ENCODE results near the gene STYX.

STYX gene

DNA sequence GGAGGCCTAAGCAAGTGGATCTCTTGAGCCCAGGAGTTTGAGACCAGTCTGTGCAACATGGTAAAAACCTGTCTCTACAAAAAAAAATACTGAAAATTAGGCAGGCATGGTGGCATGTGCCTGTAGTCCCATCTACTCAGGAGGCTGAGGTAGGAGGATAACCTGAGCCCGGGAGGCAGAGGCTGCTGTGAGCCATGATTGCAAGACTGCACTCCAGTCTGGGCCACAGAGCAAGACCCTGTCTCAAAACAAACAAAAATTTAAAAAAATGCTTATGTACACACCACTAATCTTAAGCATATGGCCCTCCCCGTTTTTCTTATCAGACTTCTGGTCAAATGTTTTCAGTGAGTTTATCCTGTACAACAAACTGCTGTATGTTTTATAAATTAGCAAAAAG is 63.1 kb downstream of the STYX start:
- no peak for FAIRE-seq
- DNase-seq (ENCODE audit: insufficient read length, low spot score), result no peak
- TF ChIP-seq PAX5 (IDR thresholded peaks at IDR 0.05; ENCODE audit: insufficient read depth, low read length, severe bottlenecking) (no peak), POLR2AphosphoS5 (IDR thresholded peaks at IDR 0.05; ENCODE audit: low read depth, low read length) (no peak), POLR2A (IDR thresholded peaks at IDR 0.05; ENCODE audit: low read depth, low read length) (no peak), POU2F2 (IDR thresholded peaks at IDR 0.05; ENCODE audit: low read depth, low read length) (no peak), SPI1 (IDR thresholded peaks at IDR 0.05; ENCODE audit: low read depth, low read length) (no peak), TAF1 (IDR thresholded peaks at IDR 0.05; ENCODE audit: low read depth, low read length) (no peak)

DNA sequence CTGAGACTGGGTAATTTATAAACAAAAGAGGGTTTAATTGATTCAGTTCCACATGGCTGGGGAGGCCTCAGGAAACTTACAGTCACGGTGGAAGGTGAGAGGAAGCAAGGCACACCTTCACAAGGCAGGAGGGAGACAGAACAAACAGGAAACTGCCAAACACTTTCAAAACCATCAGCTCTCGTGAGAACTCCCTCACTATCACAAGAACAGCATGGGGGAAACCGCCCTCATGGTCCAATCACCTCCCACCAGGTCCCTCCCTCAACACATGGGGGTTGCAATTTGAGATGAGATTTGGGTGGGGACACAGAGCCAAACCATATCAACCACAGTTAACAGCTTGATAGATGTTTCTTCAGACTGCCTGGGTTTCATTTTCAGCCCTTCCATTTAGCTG is 67.7 kb downstream of the STYX start:
- DNase-seq (ENCODE audit: insufficient read length, low spot score), result no peak
- no peak for FAIRE-seq
- TF ChIP-seq PAX5 (IDR thresholded peaks at IDR 0.05; ENCODE audit: insufficient read depth, low read length, severe bottlenecking), result no peak
- no peak for TF ChIP-seq TAF1 (IDR thresholded peaks at IDR 0.05; ENCODE audit: low read depth, low read length)
- no peak for TF ChIP-seq SPI1 (IDR thresholded peaks at IDR 0.05; ENCODE audit: low read depth, low read length)
- no peak for TF ChIP-seq POLR2AphosphoS5 (IDR thresholded peaks at IDR 0.05; ENCODE audit: low read depth, low read length)
- no peak for TF ChIP-seq POLR2A (IDR thresholded peaks at IDR 0.05; ENCODE audit: low read depth, low read length)
- TF ChIP-seq POU2F2 (IDR thresholded peaks at IDR 0.05; ENCODE audit: low read depth, low read length), result no peak

DNA sequence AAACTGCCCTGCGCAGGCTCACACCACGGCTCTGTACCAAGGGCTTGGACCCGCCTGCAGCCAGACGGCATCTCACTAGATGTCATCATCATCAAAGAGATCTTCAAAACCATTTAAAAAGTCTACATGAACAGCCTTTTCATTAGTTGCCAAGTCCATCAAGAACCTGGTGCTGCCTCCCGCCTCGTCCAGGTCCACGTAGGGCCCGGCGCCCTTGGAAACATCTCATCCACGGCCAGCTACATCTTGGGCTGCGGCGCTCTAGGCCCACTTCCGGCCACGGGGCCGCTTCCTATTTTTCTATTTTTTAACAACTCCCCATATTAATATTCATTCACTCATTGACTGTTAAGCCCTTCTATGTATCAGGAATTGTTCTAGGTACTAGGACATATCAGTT is 68.9 kb downstream of the STYX start:
- TF ChIP-seq PAX5 (IDR thresholded peaks at IDR 0.05; ENCODE audit: insufficient read depth, low read length, severe bottlenecking) (no peak), SPI1 (IDR thresholded peaks at IDR 0.05; ENCODE audit: low read depth, low read length) (no peak), POLR2A (IDR thresholded peaks at IDR 0.05; ENCODE audit: low read depth, low read length) (no peak), TAF1 (IDR thresholded peaks at IDR 0.05; ENCODE audit: low read depth, low read length) (no peak), POU2F2 (IDR thresholded peaks at IDR 0.05; ENCODE audit: low read depth, low read length) (no peak), POLR2AphosphoS5 (IDR thresholded peaks at IDR 0.05; ENCODE audit: low read depth, low read length) (no peak)
- DNase-seq (ENCODE audit: insufficient read length, low spot score) (no peak), FAIRE-seq (no peak)

DNA sequence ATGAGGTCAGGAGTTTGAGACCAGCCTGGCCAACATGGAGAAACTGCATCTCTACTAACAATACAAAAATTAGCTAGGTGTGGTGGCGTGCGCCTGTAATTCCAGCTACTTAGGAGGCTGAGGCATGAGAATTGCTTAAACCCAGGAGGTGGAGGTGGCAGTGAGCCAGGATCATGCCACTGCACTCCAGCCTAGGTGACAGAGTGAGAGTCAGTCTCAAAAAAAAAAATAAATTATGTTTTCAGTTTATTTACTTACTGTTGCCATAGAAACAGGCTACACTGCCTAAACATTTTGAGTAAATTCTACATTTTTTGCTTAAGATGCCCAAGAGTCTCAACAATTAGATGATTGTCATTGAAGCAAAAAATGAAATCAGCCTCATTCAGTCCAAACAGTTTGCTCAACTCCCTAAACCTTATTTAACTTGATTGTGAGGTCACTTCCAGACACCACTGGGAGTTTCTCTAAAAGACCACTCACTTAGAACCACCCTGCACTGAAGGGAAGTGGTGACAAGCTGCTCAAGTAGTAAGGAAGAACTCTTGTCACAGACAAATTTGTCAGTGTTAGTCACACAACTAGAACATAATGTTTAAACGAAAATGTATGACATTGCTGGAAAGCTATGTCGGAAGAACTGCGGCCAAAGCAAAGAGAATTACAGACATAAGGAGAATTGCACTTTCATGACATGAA is 71.2 kb downstream of the STYX start:
- no peak for DNase-seq (ENCODE audit: insufficient read length, low spot score)
- TF ChIP-seq SPI1 (IDR thresholded peaks at IDR 0.05; ENCODE audit: low read depth, low read length) (peak; percentile 28; the same call in 1 of the 2 replicates), PAX5 (IDR thresholded peaks at IDR 0.05; ENCODE audit: insufficient read depth, low read length, severe bottlenecking) (no peak), POU2F2 (IDR thresholded peaks at IDR 0.05; ENCODE audit: low read depth, low read length) (no peak), POLR2A (IDR thresholded peaks at IDR 0.05; ENCODE audit: low read depth, low read length) (no peak)
- FAIRE-seq, result no peak

DNA sequence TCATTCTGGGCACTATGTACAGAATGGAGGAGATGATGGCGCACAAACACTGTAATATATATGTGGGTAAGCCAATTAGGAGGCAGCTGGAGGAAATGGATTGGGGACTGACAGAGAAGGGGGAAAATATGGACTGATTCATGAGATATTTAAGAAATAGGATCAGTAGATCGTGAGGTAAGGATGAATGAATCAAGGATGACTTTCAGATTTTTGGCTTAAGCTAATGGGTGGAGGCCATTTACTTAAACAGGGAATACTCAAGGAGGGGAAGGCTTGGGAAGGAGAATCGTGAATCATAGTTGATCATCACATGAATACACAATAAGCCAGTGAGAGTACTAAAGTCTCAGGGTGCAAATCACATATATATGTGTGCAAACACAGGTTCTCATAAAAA is 72.6 kb downstream of the STYX start:
- FAIRE-seq (no peak), DNase-seq (ENCODE audit: insufficient read length, low spot score) (no peak)
- no peak for TF ChIP-seq SPI1 (IDR thresholded peaks at IDR 0.05; ENCODE audit: low read depth, low read length)
- TF ChIP-seq POU2F2 (IDR thresholded peaks at IDR 0.05; ENCODE audit: low read depth, low read length), result no peak
- no peak for TF ChIP-seq TAF1 (IDR thresholded peaks at IDR 0.05; ENCODE audit: low read depth, low read length)
- no peak for TF ChIP-seq PAX5 (IDR thresholded peaks at IDR 0.05; ENCODE audit: insufficient read depth, low read length, severe bottlenecking)
- no peak for TF ChIP-seq POLR2A (IDR thresholded peaks at IDR 0.05; ENCODE audit: low read depth, low read length)
- TF ChIP-seq POLR2AphosphoS5 (IDR thresholded peaks at IDR 0.05; ENCODE audit: low read depth, low read length), result no peak

DNA sequence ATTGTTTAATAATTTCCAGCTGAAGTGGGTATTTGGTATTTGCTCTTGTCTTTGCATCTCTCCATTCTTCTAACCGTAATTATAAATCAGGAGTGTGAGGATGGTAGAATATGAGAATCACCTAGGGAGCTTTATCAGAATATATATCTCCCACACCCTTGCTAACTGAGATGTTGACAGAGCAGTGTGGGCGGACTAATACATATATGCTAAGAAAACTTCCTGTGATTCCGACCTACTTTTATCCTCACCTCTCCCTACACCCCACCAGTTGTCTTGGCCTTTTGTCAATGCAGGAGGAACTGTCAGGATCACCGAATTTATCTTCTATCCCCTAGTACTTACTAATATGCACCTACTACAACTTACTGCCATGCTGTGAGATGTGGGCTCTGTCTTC is 76.1 kb downstream of the STYX start:
- DNase-seq (ENCODE audit: insufficient read length, low spot score) (no peak), FAIRE-seq (no peak)
- TF ChIP-seq TAF1 (IDR thresholded peaks at IDR 0.05; ENCODE audit: low read depth, low read length) (no peak), PAX5 (IDR thresholded peaks at IDR 0.05; ENCODE audit: insufficient read depth, low read length, severe bottlenecking) (no peak), POLR2A (IDR thresholded peaks at IDR 0.05; ENCODE audit: low read depth, low read length) (no peak), POLR2AphosphoS5 (IDR thresholded peaks at IDR 0.05; ENCODE audit: low read depth, low read length) (no peak), SPI1 (IDR thresholded peaks at IDR 0.05; ENCODE audit: low read depth, low read length) (no peak), POU2F2 (IDR thresholded peaks at IDR 0.05; ENCODE audit: low read depth, low read length) (no peak)

DNA sequence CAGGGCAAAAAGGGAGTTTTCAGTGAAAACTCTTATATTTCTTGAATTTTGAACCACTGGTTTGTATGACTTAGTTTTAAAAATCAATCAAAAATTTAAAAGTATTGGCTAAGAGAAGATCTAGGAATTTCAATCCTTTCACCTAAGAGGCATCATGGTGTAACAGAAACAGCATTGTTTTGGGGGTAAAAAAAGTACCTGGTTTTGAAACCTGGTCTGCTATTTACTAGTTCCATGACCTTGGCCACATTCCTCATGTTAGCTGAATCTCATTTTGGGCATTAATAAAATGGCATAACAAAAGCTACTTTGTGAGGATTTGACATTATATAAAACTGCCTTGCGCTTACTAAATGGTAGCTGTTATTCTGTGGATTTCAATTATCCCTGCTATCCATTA is 78.1 kb downstream of the STYX start:
- no peak for FAIRE-seq

DNA sequence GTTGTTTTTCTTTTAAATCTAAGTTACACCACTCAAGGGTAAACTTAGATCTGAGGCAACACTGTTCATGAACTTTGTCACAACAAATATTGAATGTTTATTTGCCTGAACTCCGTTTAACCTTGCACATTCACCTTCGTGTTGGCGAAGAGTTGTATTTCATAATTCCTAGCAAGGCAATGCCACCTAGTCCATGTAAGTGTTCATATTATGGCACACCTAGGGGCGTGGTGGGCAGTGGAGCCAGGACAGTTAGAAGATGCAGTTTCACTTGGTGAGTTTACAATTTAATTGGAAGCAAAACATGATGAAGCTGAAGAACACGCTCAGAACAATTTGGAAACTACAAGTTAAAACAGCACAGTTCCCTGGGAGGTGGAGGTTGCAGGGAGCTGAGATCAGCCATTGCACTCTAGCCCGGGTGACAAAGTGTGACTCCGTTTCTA is 91.9 kb downstream of the STYX start:
- no peak for TF ChIP-seq POLR2AphosphoS5 (IDR thresholded peaks at IDR 0.05; ENCODE audit: low read depth, low read length)
- TF ChIP-seq POU2F2 (IDR thresholded peaks at IDR 0.05; ENCODE audit: low read depth, low read length), result no peak
- TF ChIP-seq PAX5 (IDR thresholded peaks at IDR 0.05; ENCODE audit: insufficient read depth, low read length, severe bottlenecking), result no peak
- DNase-seq (ENCODE audit: insufficient read length, low spot score), result no peak

More for the DNA sequence above, 78.1 kb downstream of the STYX start:
- TF ChIP-seq SPI1 (IDR thresholded peaks at IDR 0.05; ENCODE audit: low read depth, low read length), result no peak
- no peak for TF ChIP-seq POU2F2 (IDR thresholded peaks at IDR 0.05; ENCODE audit: low read depth, low read length)
- TF ChIP-seq PAX5 (IDR thresholded peaks at IDR 0.05; ENCODE audit: insufficient read depth, low read length, severe bottlenecking), result no peak
- TF ChIP-seq POLR2A (IDR thresholded peaks at IDR 0.05; ENCODE audit: low read depth, low read length), result no peak
- no peak for TF ChIP-seq TAF1 (IDR thresholded peaks at IDR 0.05; ENCODE audit: low read depth, low read length)
- TF ChIP-seq POLR2AphosphoS5 (IDR thresholded peaks at IDR 0.05; ENCODE audit: low read depth, low read length), result no peak
- DNase-seq (ENCODE audit: insufficient read length, low spot score), result no peak

DNA sequence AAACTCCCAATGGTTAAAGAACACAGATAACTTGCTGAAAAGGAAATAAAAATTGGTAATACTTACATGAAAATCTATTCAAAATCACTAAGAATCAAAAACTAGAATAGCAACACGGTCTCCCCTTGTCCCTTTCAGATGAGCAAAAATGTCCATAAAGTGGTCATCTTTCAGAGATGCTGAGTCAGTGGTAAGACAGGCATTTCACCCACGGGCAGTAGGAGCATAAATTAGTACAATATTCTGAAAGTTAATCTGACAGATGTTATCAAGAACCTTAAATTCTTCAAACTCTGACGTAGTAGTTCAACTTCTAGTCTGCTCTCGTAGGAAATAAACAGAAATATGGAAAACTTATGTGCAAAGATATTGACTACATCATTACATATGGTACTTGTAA is 94.5 kb downstream of the STYX start:
- DNase-seq (ENCODE audit: insufficient read length, low spot score), result no peak
- no peak for FAIRE-seq
- TF ChIP-seq SPI1 (IDR thresholded peaks at IDR 0.05; ENCODE audit: low read depth, low read length), result no peak
- no peak for TF ChIP-seq PAX5 (IDR thresholded peaks at IDR 0.05; ENCODE audit: insufficient read depth, low read length, severe bottlenecking)
- no peak for TF ChIP-seq POLR2AphosphoS5 (IDR thresholded peaks at IDR 0.05; ENCODE audit: low read depth, low read length)
- no peak for TF ChIP-seq TAF1 (IDR thresholded peaks at IDR 0.05; ENCODE audit: low read depth, low read length)
- no peak for TF ChIP-seq POLR2A (IDR thresholded peaks at IDR 0.05; ENCODE audit: low read depth, low read length)
- no peak for TF ChIP-seq POU2F2 (IDR thresholded peaks at IDR 0.05; ENCODE audit: low read depth, low read length)

More for the DNA sequence above, 91.9 kb downstream of the STYX start:
- no peak for FAIRE-seq
